Activated CD8-positive, alpha-beta memory T cell treated with anti-CD3 and anti-CD28 coated beads, Interleukin-2, amount 10 ng/mL, durations not matched to agents 7 days and 5 days (primary cell): ENCODE data around the gene JAG1. TPM values are rescaled to one million over a fixed set of nuclear protein-coding genes. Genes with fewer than 3 reads are reported as not detected.

Source experiments
- ATAC-seq: fragments of 150-1000 bp; cut with Tn5 transposase; one replicate; pipeline ENCODE4 v1.10.0; 2021; ENCODE audit warnings: moderate library complexity
- CTCF ChIA-PET: fragments of 350-600 bp; sonication (Branson Sonifier 250); formaldehyde crosslinking; loops from one replicate; lab custom pipeline; 2021; ENCODE audit warnings: antibody characterized with exemption; lab: Charles Lee
- DNase-seq: peaks from one replicate; pipeline ENCODE4 v3.0.0-alpha.2; 2020
- H3K27ac Mint-ChIP-seq: one replicate; pipeline ENCODE4 v1.8.0; 2021; ENCODE audit warnings: mild to moderate bottlenecking, mixed read lengths
- H3K27me3 Mint-ChIP-seq: one replicate; pipeline ENCODE4 v1.8.0; 2021; ENCODE audit warnings: mixed read lengths
- H3K36me3 Mint-ChIP-seq: one replicate; pipeline ENCODE4 v1.8.0; 2021; ENCODE audit warnings: mild to moderate bottlenecking, mixed read lengths
- H3K4me1 Mint-ChIP-seq: one replicate; pipeline ENCODE4 v1.8.0; 2021; ENCODE audit warnings: mixed read lengths
- H3K4me3 Mint-ChIP-seq: one replicate; pipeline ENCODE4 v1.8.0; 2021; ENCODE audit warnings: mild to moderate bottlenecking, moderate library complexity, mixed read lengths
- H3K9me3 Mint-ChIP-seq: one replicate; pipeline ENCODE4 v1.8.0; 2022; ENCODE audit warnings: low read depth, mixed read lengths
- total RNA-seq, 2 experiments: library from RNA; stranded (reverse); gene quantifications; one replicate each; pipeline ENCODE4 v1.2.3, GENCODE V29; 2021

The JAG1 gene
- total RNA-seq = under 1 TPM; 0.15 to 0.54 TPM

DNA sequence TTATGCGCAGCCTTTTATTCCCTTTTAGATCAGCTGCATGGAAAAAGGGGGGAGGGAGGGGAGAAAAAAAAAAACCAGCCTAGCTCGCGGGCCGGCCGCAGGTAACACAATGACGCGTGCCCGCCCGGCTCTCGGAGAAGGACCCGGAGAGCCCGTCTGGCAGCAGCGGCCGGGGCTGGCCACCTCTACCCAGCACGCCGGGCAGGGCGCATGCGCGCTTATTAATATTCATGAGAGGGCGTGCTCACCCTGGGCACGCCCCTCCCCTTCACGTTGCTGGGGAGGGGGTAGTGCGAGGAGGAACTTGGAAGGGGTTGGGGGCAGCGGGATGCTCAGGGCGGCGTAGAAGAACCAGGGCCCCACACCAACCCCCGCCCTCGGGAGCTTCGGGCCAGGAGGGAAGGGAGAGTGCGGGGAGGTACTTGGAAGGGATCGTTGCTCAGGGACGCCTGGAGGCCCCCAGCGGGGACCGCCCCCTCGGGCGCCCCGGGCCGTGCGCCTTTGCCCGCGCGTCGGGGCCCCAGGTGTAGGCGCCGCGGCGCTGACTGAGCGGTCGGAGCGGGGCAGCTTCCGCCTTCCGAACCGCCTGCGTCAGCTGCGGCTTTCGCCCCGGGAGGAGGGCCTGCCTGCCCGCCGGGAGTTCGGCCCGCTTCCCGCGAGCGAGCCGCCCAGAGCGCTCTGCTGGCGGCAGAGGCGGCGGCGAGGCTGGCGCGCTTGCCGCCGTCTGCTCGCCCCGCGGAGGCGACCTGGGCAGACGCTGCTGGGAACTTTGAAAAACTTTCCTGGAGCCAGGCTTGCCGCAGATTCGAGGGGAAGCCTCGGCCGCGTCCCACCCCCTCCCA lies at the start of gene JAG1:
Gene JAG1, minus strand, starts transcription at position 158 of the 842 bp plus-strand sequence. CDS start 469 bp downstream, outside the sequence.
- Mint-ChIP-seq H3K27me3 (peaks cover 79% of the 10 kb centered on the region), H3K9me3 (no peaks in the 10 kb centered on the region), H3K4me1 (peaks cover 26% of the 10 kb centered on the region), H3K36me3 (no peaks in the 10 kb centered on the region), H3K27ac (peak within 1 kb of the TSS; percentile 66), H3K4me3 (peak within 1 kb of the TSS; percentile 76)
- DNase-seq (peak; percentile 82), ATAC-seq (peak; percentile 80)
- CTCF ChIA-PET = interaction anchor here (0.8 to 2.2 kb wide), 7 partner anchors 9 to 122 kb away, joined by 3 to 6 read pairs (median 3); no protein-coding TSS in a partner anchor

DNA sequence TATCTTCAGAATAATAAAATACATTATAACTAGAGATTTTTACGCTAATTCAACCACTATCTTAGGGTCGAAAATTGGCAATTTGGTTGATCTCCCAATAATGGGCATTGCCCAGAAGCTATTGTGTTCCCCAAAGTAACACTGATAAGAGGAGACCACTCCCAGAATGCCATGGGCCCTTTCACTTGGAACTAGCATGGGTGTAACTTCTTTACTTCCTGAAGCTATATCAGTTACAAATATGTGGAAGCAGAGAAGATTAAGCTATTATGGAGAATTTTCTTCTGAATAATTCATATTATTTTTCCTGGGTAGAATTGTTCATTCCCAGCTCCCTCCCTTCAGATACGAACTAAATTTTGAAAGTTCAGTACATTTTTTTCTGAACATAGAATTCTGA lies 48.2 kb upstream of the JAG1 start:
- Mint-ChIP-seq H3K27me3 (peaks cover 23% of the 10 kb centered on the region), H3K27ac (no peak overlapping the region), H3K4me1 (no peaks in the 10 kb centered on the region), H3K4me3 (no peak overlapping the region), H3K36me3 (no peaks in the 10 kb centered on the region), H3K9me3 (no peaks in the 10 kb centered on the region)
- CTCF ChIA-PET = no interaction called here
- DNase-seq (no peak), ATAC-seq (no peak)

GRCh38 chr20:10721137-10721896 lies 47.5 kb upstream of the JAG1 start:
- Mint-ChIP-seq H3K9me3 (no peaks in the 10 kb centered on the region), H3K4me1 (no peaks in the 10 kb centered on the region), H3K27ac (no peak overlapping the region), H3K27me3 (peaks cover 25% of the 10 kb centered on the region), H3K4me3 (no peak overlapping the region), H3K36me3 (no peaks in the 10 kb centered on the region)
- no peak for DNase-seq
- CTCF ChIA-PET = no interaction called here
- ATAC-seq = no peak

DNA sequence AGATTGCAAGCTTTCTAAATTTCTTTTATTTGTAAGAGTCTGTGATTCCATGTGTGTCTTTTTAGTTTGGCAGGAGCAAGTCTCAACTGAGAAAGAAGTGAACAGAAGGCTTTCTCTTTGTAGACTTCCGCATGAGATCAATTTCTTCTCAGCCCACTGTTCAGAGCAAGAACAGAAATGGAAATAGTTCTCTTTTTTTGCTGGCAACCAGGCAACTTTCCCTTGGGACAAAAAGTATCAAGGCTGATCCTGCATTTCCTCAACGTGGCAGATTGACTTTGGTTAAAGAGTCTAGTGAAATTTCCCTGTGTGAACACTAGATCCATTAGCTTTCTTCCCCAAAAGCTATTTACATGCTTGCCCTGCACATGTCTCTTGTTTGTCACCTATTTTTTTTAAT lies 46.8 kb upstream of the JAG1 start:
- DNase-seq (no peak), ATAC-seq (no peak)
- H3K9me3 Mint-ChIP-seq = no peaks in the 10 kb centered on the region
- CTCF ChIA-PET = no interaction called here
- H3K4me3 Mint-ChIP-seq = no peak overlapping the region
- peaks cover 25% of the 10 kb centered on the region for H3K27me3 Mint-ChIP-seq
- H3K4me1 Mint-ChIP-seq = no peaks in the 10 kb centered on the region
- no peak overlapping the region for H3K27ac Mint-ChIP-seq
- H3K36me3 Mint-ChIP-seq = no peaks in the 10 kb centered on the region

GRCh38 chr20:10719740-10720385 lies 46.1 kb upstream of the JAG1 start:
- Mint-ChIP-seq H3K9me3 (no peaks in the 10 kb centered on the region), H3K4me1 (no peaks in the 10 kb centered on the region), H3K36me3 (no peaks in the 10 kb centered on the region), H3K4me3 (no peak overlapping the region), H3K27ac (no peak overlapping the region), H3K27me3 (peaks cover 25% of the 10 kb centered on the region)
- CTCF ChIA-PET = no interaction called here
- ATAC-seq = no peak
- DNase-seq = no peak

- H3K36me3 Mint-ChIP-seq = no peaks in the 10 kb centered on the region
Observed at GRCh38 chr20:10718661-10719060, 44.9 kb upstream of the JAG1 start.

DNA sequence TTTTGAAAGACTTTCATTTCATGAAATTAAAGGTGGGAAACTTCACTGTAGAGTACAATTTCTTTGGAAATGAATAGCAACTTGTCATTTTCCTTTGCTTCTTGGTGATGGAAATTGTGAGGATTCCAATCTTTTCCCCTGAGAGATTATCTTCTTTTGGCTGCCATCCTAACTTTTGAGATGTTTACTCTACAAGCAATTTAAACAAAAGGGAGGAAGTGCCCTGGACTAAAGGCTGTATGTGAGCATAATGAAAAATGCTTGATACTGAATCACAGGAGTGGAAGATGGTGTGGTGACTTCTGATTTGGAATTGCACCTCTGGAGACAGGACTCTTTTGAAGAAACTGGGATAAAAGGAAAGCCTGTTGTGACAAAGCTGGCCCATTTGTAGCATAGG lies 43.1 kb upstream of the JAG1 start:
- Mint-ChIP-seq H3K27me3 (peaks cover 22% of the 10 kb centered on the region), H3K4me3 (no peak overlapping the region), H3K27ac (no peak overlapping the region), H3K36me3 (no peaks in the 10 kb centered on the region), H3K4me1 (no peaks in the 10 kb centered on the region), H3K9me3 (no peaks in the 10 kb centered on the region)
- ATAC-seq = no peak
- CTCF ChIA-PET = no interaction called here
- DNase-seq = no peak

More at GRCh38 chr20:10718661-10719060, 44.9 kb upstream of the JAG1 start:
- ATAC-seq (no peak), DNase-seq (no peak)
- no peaks in the 10 kb centered on the region for H3K9me3 Mint-ChIP-seq
- H3K27me3 Mint-ChIP-seq = peaks cover 25% of the 10 kb centered on the region
- no peaks in the 10 kb centered on the region for H3K4me1 Mint-ChIP-seq
- H3K4me3 Mint-ChIP-seq = no peak overlapping the region
- no peak overlapping the region for H3K27ac Mint-ChIP-seq
- CTCF ChIA-PET = no interaction called here

- Mint-ChIP-seq H3K4me1 (no peaks in the 10 kb centered on the region), H3K27me3 (peaks cover 12% of the 10 kb centered on the region), H3K36me3 (no peaks in the 10 kb centered on the region), H3K4me3 (no peak overlapping the region), H3K9me3 (no peaks in the 10 kb centered on the region), H3K27ac (no peak overlapping the region)
- ATAC-seq (no peak), DNase-seq (no peak)
- CTCF ChIA-PET = no interaction called here
Observed at GRCh38 chr20:10715035-10715434, 41.2 kb upstream of the JAG1 start.

GRCh38 chr20:10714236-10714975 lies 40.6 kb upstream of the JAG1 start:
- Mint-ChIP-seq H3K4me1 (no peaks in the 10 kb centered on the region), H3K27me3 (peaks cover 12% of the 10 kb centered on the region), H3K9me3 (no peaks in the 10 kb centered on the region), H3K4me3 (no peak overlapping the region), H3K36me3 (no peaks in the 10 kb centered on the region), H3K27ac (no peak overlapping the region)
- CTCF ChIA-PET = no interaction called here
- no peak for DNase-seq
- ATAC-seq = no peak

DNA sequence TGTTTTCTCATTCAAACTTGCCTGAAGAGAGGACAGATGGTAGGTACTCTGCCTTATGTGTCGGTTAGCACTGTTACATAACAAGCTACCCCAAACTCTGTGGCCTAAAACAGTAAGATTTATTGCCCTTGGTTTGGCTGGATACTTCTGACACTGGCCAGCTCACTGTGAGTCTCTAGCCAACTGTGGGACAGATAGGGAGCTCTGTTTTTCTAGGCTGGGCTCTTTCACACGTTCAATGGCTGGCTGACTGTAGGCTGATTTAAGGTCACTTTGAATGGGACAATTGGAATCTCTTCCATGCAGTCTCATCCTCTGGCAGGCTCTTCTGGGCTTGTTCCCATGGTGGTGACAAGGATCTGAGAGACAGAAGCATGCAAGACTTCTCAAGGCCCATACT lies 39.4 kb upstream of the JAG1 start:
- no peak overlapping the region for H3K27ac Mint-ChIP-seq
- CTCF ChIA-PET = no interaction called here
- H3K4me1 Mint-ChIP-seq = no peaks in the 10 kb centered on the region
- DNase-seq (no peak), ATAC-seq (no peak)
- H3K27me3 Mint-ChIP-seq = peaks cover 12% of the 10 kb centered on the region
- H3K4me3 Mint-ChIP-seq = no peak overlapping the region
- no peaks in the 10 kb centered on the region for H3K36me3 Mint-ChIP-seq
- no peaks in the 10 kb centered on the region for H3K9me3 Mint-ChIP-seq

DNA sequence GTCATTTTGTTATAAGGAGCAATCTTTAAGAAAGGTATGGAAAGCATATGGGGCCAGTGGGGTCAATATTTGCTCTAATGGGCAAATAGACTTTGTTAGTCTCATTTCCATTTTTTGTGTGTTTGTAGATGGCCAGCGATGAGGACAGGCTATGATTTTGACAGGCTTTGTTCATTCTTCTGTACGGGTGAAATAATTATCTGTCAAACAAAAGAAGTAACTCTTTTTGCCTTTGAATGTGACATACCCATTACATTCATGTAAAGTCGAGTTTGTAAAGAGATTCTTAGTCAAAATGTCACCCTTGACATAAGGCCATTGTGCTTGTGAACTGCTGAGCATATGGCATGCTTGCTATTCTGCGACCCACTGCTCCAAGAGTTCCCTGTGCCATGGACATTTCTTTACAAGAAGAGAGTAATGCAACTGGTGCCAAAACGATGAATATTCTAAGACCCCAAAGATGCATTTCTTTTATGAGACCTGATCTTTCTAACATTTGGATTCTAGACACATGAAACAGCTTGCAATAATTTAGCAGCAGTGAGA lies 38.2 kb upstream of the JAG1 start:
- peaks cover 7% of the 10 kb centered on the region for H3K27me3 Mint-ChIP-seq
- no peaks in the 10 kb centered on the region for H3K4me1 Mint-ChIP-seq
- no peak for DNase-seq
- no peaks in the 10 kb centered on the region for H3K9me3 Mint-ChIP-seq
- H3K27ac Mint-ChIP-seq = no peak overlapping the region
- CTCF ChIA-PET = no interaction called here
- H3K4me3 Mint-ChIP-seq = no peak overlapping the region
- H3K36me3 Mint-ChIP-seq = no peaks in the 10 kb centered on the region
- no peak for ATAC-seq

GRCh38 chr20:10710991-10711775 lies 37.4 kb upstream of the JAG1 start:
- H3K36me3 Mint-ChIP-seq = no peaks in the 10 kb centered on the region
- no peak for DNase-seq
- H3K27ac Mint-ChIP-seq = no peak overlapping the region
- ATAC-seq = no peak
- H3K4me3 Mint-ChIP-seq = no peak overlapping the region
- no peaks in the 10 kb centered on the region for H3K9me3 Mint-ChIP-seq
- H3K27me3 Mint-ChIP-seq = peaks cover 5% of the 10 kb centered on the region
- no peaks in the 10 kb centered on the region for H3K4me1 Mint-ChIP-seq
- CTCF ChIA-PET = no interaction called here
